ENCODE measurements around the gene BHLHE41. TPM values are rescaled to one million over a fixed set of nuclear protein-coding genes. Genes with fewer than 3 reads are reported as not detected.

BHLHE41 gene
- polyA plus RNA-seq, 1 of the 3 experiments (the other 2 are of a cell fraction): 16.1 TPM

- Histone ChIP-seq H3K27ac (ENCODE audit: low read depth in 2 of 2, low read length in 1 of 2) (no peak overlapping the region), H3K9me2 (no peaks in the 10 kb centered on the region), H4K20me1 (ENCODE audit: insufficient read depth) (no peaks in the 10 kb centered on the region), H3K9me3 (no peaks in the 10 kb centered on the region), H3K4me1 (ENCODE audit: control insufficient read depth in 1 of 2, insufficient read depth in 2 of 2, low read depth in 1 of 2, low read length in 1 of 2) (no peaks in the 10 kb centered on the region; a peak in 1 of 4 replicates), H3F3A (replicated peaks; ENCODE audit: insufficient read depth) (no peaks in the 10 kb centered on the region), H3K36me3 (replicated peaks in 1 of 2; ENCODE audit: control insufficient read depth in 1 of 2, insufficient read depth in 2 of 2, low read length in 1 of 2) (no peaks in the 10 kb centered on the region), H2AFZ (ENCODE audit: low read depth) (no peak overlapping the region), H3K27me3 (ENCODE audit: insufficient read depth) (no peaks in the 10 kb centered on the region), H3K9ac (no peak overlapping the region), H3K4me3 (ENCODE audit: low read depth in 2 of 2, low read length in 1 of 2) (no peak overlapping the region), H3K79me2 (ENCODE audit: insufficient read depth) (no peaks in the 10 kb centered on the region), H3K4me2 (no peak overlapping the region)
- no peak for TF ChIP-seq NRF1 (IDR thresholded peaks at IDR 0.05; ENCODE audit: low read depth, low read length)
- no peak for TF ChIP-seq TCF12 (IDR thresholded peaks at IDR 0.05)
- no peak for TF ChIP-seq FOXJ3 (CRISPR knock-in tag; IDR thresholded peaks at IDR 0.05)
- no peak for TF ChIP-seq TEAD4 (IDR thresholded peaks at IDR 0.05; ENCODE audit: borderline replicate concordance, insufficient read depth)
- no peak for TF ChIP-seq GATA2 (CRISPR knock-in tag; IDR thresholded peaks at IDR 0.05)
- TF ChIP-seq MEF2A (IDR thresholded peaks at IDR 0.05; ENCODE audit: borderline replicate concordance, low read depth): no peak
- TF ChIP-seq REST (IDR thresholded peaks at IDR 0.05; ENCODE audit: low read depth, low read length): no peak
- TF ChIP-seq CTCF (IDR thresholded peaks at IDR 0.05): no peak
- TF ChIP-seq RCOR1 (IDR thresholded peaks at IDR 0.05; ENCODE audit: low read length): no peak
- no peak for TF ChIP-seq RXRA (IDR thresholded peaks at IDR 0.05; ENCODE audit: borderline replicate concordance, low read depth)
- TF ChIP-seq NFIC (IDR thresholded peaks at IDR 0.05; ENCODE audit: borderline replicate concordance): no peak
- TF ChIP-seq POLR2AphosphoS5 (IDR thresholded peaks at IDR 0.05; ENCODE audit: low read depth, low read length): no peak
- TF ChIP-seq ELF1 (IDR thresholded peaks at IDR 0.05): no peak
- POLR2A ChIA-PET: no interaction called here
- CTCF ChIA-PET: no interaction called here
- DNase-seq: no peak
Observed at GRCh38 chr12:26138860-26139259, 14.0 kb upstream of the BHLHE41 start.

- 80% methylated on average over 3 of the region's 3 CpGs for WGBS (ENCODE audit: low lambda C conversion rate)
- H4K20me1 ChIP-seq (ENCODE audit: insufficient read depth): no peaks in the 10 kb centered on the region
- TF ChIP-seq RFX5 (IDR thresholded peaks at IDR 0.05; ENCODE audit: low read length) (no peak), PBX3 (IDR thresholded peaks at IDR 0.05) (no peak), CTCF (IDR thresholded peaks at IDR 0.05) (no peak), NRF1 (IDR thresholded peaks at IDR 0.05; ENCODE audit: low read depth, low read length) (no peak), MXI1 (IDR thresholded peaks at IDR 0.05; ENCODE audit: low read depth, low read length) (no peak), FOXM1 (IDR thresholded peaks at IDR 0.05; ENCODE audit: low read depth) (no peak)
- H3F3A ChIP-seq (replicated peaks; ENCODE audit: insufficient read depth): no peaks in the 10 kb centered on the region
- H3K9me3 ChIP-seq: no peaks in the 10 kb centered on the region
- no peak overlapping the region for H3K9ac ChIP-seq
- no peak overlapping the region for H3K4me2 ChIP-seq
- no peak overlapping the region for H2AFZ ChIP-seq (ENCODE audit: low read depth)
- no peaks in the 10 kb centered on the region for H3K36me3 ChIP-seq (replicated peaks in 1 of 2; ENCODE audit: control insufficient read depth in 1 of 2, insufficient read depth in 2 of 2, low read length in 1 of 2)
- no peak overlapping the region for H3K4me3 ChIP-seq (ENCODE audit: low read depth in 2 of 2, low read length in 1 of 2)
- H3K4me1 ChIP-seq (ENCODE audit: control insufficient read depth in 1 of 2, insufficient read depth in 2 of 2, low read depth in 1 of 2, low read length in 1 of 2): no peaks in the 10 kb centered on the region; a peak in 1 of 4 replicates
- CTCF ChIA-PET: interaction anchor here (0.8 to 4.2 kb wide), 3 partner anchors 9 to 82 kb away, joined by 3 to 22 read pairs (median 3); partner anchors contain the start of gene BHLHE41
- H3K27ac ChIP-seq (ENCODE audit: low read depth in 2 of 2, low read length in 1 of 2): no peak overlapping the region
- no peaks in the 10 kb centered on the region for H3K79me2 ChIP-seq (ENCODE audit: insufficient read depth)
- H3K9me2 ChIP-seq: no peaks in the 10 kb centered on the region
- no peak for DNase-seq
- no peaks in the 10 kb centered on the region for H3K27me3 ChIP-seq (ENCODE audit: insufficient read depth)
- POLR2A ChIA-PET: no interaction called here
Observed at GRCh38 chr12:26136688-26137087, 11.9 kb upstream of the BHLHE41 start.
